Sciatic nerve (tissue), 2 donors: Measurements from ENCODE around the gene CAPN13. TPM values are rescaled to one million over a fixed set of nuclear protein-coding genes. Genes with fewer than 3 reads are reported as not detected.

Source experiments
- ATAC-seq: fragments of 200-7000 bp; cut with Tn5 transposase; one replicate; pipeline ENCODE4 v1.9.1; 2020; ENCODE audit warnings: mild to moderate bottlenecking, moderate library complexity
- DNase-seq: peaks from one replicate; pipeline ENCODE4 v3.0.0-alpha.2; 2020; ENCODE audit warnings: low spot score
- intact Hi-C: fragments of 100-400 bp; cut with DNase I; formaldehyde crosslinking; loops from one replicate; pipeline ENCODE4 v1.14.2; 2022
- total RNA-seq: library from RNA; stranded (reverse); fragmentation: NEBNext Ultra II Directional; extraction: Animal tissue kit (Norgen Biotek cat#: 25700); gene quantifications from one replicate; pipeline ENCODE4 v1.2.1, GENCODE V29; 2021
- donor health status: DM: no; HTN: no; CAD: no.
- donor health status: DM: no; HTN: no; CAD: no.

CAPN13 gene
- total RNA-seq, 1 donor from 2014 or later = 0.98 TPM

GRCh38 chr2:30738141-30738911, 68.9 kb downstream of the CAPN13 start:
- DNase-seq = no peak
- intact Hi-C loops = no loop called here

DNA sequence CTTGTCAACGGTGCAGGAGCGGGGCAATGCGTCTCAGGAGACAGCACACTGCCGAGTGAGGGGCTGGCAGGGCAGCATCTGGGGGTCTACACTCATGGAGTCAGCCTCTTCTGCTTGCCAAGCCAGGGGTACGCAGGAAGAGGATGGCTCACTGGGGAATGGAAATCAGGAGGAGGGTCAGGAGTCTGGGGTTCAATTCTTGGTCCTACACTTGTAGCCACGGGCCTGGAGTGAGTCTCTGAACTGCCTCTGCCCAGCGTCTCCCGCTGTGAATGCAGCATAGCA, 70.0 kb downstream of the CAPN13 start:
- ATAC-seq (no peak), DNase-seq (no peak)
- intact Hi-C loops = no loop called here

More at GRCh38 chr2:30738141-30738911, 68.9 kb downstream of the CAPN13 start:
- no peak for ATAC-seq

- ATAC-seq (no peak), DNase-seq (no peak)
- intact Hi-C loops = no loop called here
These were observed 70.6 kb downstream of the CAPN13 start for GRCh38 chr2:30736461-30737325.

DNA sequence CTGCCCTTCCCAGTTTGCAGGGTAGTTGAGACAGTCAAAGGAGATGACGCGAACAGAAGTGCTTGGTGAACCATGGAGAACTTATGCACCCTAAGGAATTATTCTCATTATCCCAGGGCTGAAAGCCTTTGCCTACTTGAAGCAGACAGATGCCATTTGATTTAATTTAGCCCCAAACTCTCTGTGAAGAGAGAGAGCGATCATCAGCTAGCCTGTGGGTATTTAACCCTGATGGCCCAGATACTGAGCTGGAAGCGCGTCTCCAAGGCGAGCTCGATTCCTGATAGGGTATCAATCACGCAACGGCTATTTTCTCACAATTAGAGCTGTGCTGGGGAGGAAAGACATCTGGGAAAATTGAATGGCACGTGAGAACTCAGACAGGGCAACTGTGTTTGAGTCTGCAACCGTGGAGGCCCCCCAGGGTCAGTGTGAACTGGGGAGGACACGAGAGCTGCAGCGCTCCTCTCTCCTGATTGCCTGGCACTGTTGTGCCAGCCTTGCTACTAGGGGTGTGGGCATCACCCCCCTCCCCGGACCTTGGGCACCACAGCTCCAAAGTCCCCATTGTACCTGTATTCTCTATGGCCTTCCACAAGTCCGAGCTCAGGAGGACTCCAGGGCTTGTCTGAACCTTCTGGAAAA, 73.2 kb downstream of the CAPN13 start:
- intact Hi-C loops = no loop called here
- no peak for DNase-seq
- no peak for ATAC-seq

- intact Hi-C loops = no loop called here
- no peak for DNase-seq
- ATAC-seq = no peak
These were observed 74.4 kb downstream of the CAPN13 start for GRCh38 chr2:30732876-30733275.

DNA sequence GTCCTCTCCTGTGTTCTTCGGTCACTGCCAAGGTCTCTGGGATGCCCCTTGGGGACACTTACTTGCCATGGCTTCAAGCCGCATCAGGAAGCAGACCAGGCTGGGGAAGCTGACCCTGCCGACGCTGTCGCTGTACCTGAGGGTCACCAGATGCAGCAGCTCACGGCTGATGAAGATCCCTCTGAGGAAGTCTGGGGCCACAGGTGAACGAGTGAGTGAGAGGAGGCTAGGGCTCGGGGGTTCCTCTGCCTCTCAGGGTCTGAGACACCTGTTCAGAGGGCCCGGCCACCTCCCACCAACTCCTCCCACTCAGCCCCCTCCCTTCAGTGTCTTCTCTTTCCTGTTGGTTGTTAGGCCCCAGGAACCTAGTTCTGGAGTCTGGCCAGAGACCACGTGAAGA, 74.9 kb downstream of the CAPN13 start:
- intact Hi-C loops = no loop called here
- no peak for ATAC-seq

GRCh38 chr2:30731706-30732105, 75.5 kb downstream of the CAPN13 start:
- ATAC-seq (no peak), DNase-seq (no peak)
- intact Hi-C loops = no loop called here

More for the DNA sequence above, 74.9 kb downstream of the CAPN13 start:
- no peak for DNase-seq

DNA sequence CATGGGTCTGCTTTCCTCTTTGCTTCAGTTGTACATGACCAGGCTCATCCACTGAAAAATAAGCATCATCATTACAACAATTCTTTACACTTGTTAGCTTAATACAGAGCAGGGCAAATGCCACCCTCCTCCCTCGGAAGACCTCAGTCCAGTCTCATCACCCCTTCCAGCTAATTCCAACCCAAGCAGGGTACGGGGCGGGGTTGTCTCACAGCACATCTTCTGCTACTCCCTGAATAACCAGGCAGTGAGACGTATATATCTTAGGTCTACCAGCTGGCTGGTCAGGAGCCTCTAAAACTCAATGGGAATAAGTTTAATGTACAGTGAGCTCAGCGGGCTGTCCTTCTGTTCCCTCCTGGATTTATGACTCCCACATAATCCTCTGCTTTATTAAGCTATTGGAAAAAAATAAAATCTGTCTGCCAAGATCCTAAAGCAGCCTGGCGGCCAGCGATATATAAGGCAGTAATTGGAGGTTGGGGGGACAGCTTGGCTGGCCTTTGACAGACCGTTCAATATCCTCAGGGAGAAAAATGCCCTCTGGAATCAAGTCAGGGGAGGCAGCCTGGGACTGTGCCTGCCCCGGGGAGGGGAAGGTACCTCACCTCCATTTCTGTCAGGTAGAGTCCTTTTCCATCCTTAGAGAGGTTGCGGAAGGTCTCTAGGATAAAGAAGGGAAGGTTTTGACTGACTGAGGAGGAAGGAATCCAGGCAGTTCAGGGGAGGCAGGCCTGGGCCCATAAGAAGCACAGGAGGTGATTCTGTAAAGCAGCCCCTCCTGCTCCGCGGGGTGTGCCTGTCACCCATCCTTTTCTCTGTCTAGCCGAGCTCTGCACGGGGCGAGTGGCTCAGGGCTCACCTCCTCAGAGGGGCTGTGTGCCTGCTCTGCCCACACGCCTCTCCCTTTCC, 76.3 kb downstream of the CAPN13 start:
- intact Hi-C loops = no loop called here
- ATAC-seq = no peak

GRCh38 chr2:30729031-30729430, 78.2 kb downstream of the CAPN13 start:
- no peak for ATAC-seq
- intact Hi-C loops = no loop called here

More for the DNA sequence above, 76.3 kb downstream of the CAPN13 start:
- no peak for DNase-seq

GRCh38 chr2:30722936-30723725, 84.1 kb downstream of the CAPN13 start:
- no peak for ATAC-seq
- intact Hi-C loops = no loop called here
- DNase-seq = no peak

More at GRCh38 chr2:30729031-30729430, 78.2 kb downstream of the CAPN13 start:
- DNase-seq = no peak

GRCh38 chr2:30721668-30722647, 85.3 kb downstream of the CAPN13 start:
- intact Hi-C loops = no loop called here
- DNase-seq = no peak
- ATAC-seq = no peak

- DNase-seq = peak; percentile 26
- no peak for ATAC-seq
- intact Hi-C loops = no loop called here
These were observed 86.0 kb downstream of the CAPN13 start for GRCh38 chr2:30721241-30721640.

DNA sequence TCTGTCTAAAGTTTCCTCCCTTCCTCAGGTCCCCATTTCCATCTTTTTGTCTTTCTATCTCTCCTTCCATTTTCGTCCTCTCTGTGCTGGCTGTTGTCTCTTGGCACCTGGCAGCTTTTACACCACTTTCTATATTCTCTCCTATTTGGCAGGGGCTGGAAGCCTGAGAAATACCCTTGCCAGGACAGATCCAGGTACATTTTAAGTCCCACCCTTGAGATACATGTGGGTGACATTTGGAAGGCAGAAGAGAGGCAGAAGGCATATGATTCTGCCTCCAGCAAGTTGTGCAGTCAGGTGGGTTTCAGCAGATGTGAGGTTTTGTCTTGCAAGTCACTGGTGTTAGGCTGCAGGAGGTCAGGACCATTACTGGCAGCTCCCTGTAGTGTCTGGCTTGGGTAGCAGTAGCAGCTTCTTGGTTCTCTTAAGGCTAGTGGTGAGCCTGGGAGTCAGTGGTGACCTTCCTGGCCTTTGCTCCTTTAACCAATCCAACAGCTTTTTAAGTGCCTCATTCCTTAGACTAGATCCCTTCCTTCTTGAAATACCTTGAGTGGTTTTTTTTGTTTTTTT, 90.1 kb downstream of the CAPN13 start:
- DNase-seq (no peak), ATAC-seq (no peak)
- intact Hi-C loops = loop anchor here (10.0 kb wide), 1 partner anchor 148 kb away; no protein-coding TSS in a partner anchor

- DNase-seq = no peak
- intact Hi-C loops = loop anchor here (10.0 kb wide), 1 partner anchor 148 kb away; no protein-coding TSS in a partner anchor
- ATAC-seq = no peak
These were observed 90.9 kb downstream of the CAPN13 start for GRCh38 chr2:30716123-30716900.

GRCh38 chr2:30714811-30715709, 92.2 kb downstream of the CAPN13 start:
- DNase-seq (no peak), ATAC-seq (no peak)
- intact Hi-C loops = loop anchor here (10.0 kb wide), 1 partner anchor 150 kb away; no protein-coding TSS in a partner anchor
